K562 (cell line): ENCODE measurements around the gene MCEMP1. TPM values are rescaled to one million over a fixed set of nuclear protein-coding genes. Genes with fewer than 3 reads are reported as not detected.

Source experiments
- BCL6 ChIP-seq: fragments of 250-450 bp; sonication (Bioruptor Pico); IDR thresholded peaks from 2 replicates; pipeline ENCODE4 v1.4.0; 2020
- BHLHE40 ChIP-seq: IDR thresholded peaks from 2 replicates; pipeline ENCODE4 v1.6.1; 2011; ENCODE audit warnings: low read length, improper control_type of control experiment
- CCAR2 ChIP-seq: fragments of 200-400 bp; formaldehyde crosslinking; IDR thresholded peaks from 2 replicates; pipeline ENCODE4 v1.6.1; 2017; ENCODE audit warnings: mild to moderate bottlenecking, low read depth, low read length
- ETV1 ChIP-seq: fragments of 450-650 bp; conservative IDR thresholded peaks from 2 replicates; pipeline ENCODE4 v1.6.1; 2016; ENCODE audit warnings: missing genetic modification characterization, control low read depth, low read depth, missing compliant biosample characterization
- FOSL1 ChIP-seq: fragments of 200-800 bp; sonication (Bioruptor generic); conservative IDR thresholded peaks from 2 replicates; pipeline ENCODE4 v1.6.1; 2016; ENCODE audit warnings: missing genetic modification characterization, missing compliant biosample characterization
- FUS ChIP-seq: fragments of 200-400 bp; formaldehyde crosslinking; optimal IDR thresholded peaks from 2 replicates; pipeline ENCODE3; 2017; ENCODE audit warnings: low read depth, low read length
- GABPB1 ChIP-seq: sonication (generic); formaldehyde crosslinking; IDR thresholded peaks from 2 replicates; pipeline ENCODE4 v1.8.0; 2022; ENCODE audit warnings: mild to moderate bottlenecking, missing genetic modification reagents
- HDAC1 ChIP-seq, 2 experiments: fragments of 450-650 bp; IDR thresholded peaks; 2 replicates each; pipeline ENCODE4 v1.6.1; 2016 to 2017; ENCODE audit warnings: inconsistent platforms in 1 of 2, mild to moderate bottlenecking in 1 of 2, moderate library complexity in 1 of 2
- HDGF ChIP-seq: fragments of 450-650 bp; IDR thresholded peaks from 2 replicates; pipeline ENCODE4 v1.6.1; 2016
- MCM5 ChIP-seq: fragments of 450-650 bp; IDR thresholded peaks from 2 replicates; pipeline ENCODE4 v1.6.1; 2016; ENCODE audit warnings: low read depth
- MEF2D ChIP-seq: conservative IDR thresholded peaks from 2 replicates; pipeline ENCODE4 v1.6.1; 2016; ENCODE audit warnings: low read depth, missing genetic modification characterization, missing compliant biosample characterization
- NCOA1 ChIP-seq: fragments of 450-650 bp; IDR thresholded peaks from 2 replicates; pipeline ENCODE4 v1.6.1; 2016; ENCODE audit warnings: low read depth
- NCOA6 ChIP-seq: fragments of 450-650 bp; IDR thresholded peaks from 2 replicates; pipeline ENCODE4 v1.6.1; 2017; ENCODE audit warnings: mild to moderate bottlenecking
- NRF1 ChIP-seq, 2 experiments: fragments of 450-650 bp; IDR thresholded peaks in 1 of 2; conservative IDR thresholded peaks in 1 of 2; 2 replicates each; pipeline ENCODE4 v1.6.1; 2014; ENCODE audit warnings: mild to moderate bottlenecking in 2 of 2
- PTBP1 ChIP-seq: fragments of 200-400 bp; formaldehyde crosslinking; IDR thresholded peaks from 2 replicates; pipeline ENCODE4 v1.6.1; 2017; ENCODE audit warnings: low read depth, low read length
- PYGO2 ChIP-seq: fragments of 450-650 bp; IDR thresholded peaks from 2 replicates; pipeline ENCODE4 v1.6.1; 2016; ENCODE audit warnings: mild to moderate bottlenecking, missing genetic modification characterization, moderate library complexity, missing compliant biosample characterization
- RBM34 ChIP-seq: fragments of 200-400 bp; formaldehyde crosslinking; IDR thresholded peaks from 2 replicates; pipeline ENCODE4 v1.6.1; 2018; ENCODE audit warnings: low read length, borderline replicate concordance; ENCODE audit not compliant: insufficient read depth
- RFX1 ChIP-seq: fragments of 450-650 bp; IDR thresholded peaks from 2 replicates; pipeline ENCODE4 v1.6.1; 2016; ENCODE audit warnings: mild to moderate bottlenecking, moderate library complexity
- SAFB ChIP-seq: fragments of 200-400 bp; formaldehyde crosslinking; IDR thresholded peaks from 2 replicates; pipeline ENCODE4 v1.6.1; 2017; ENCODE audit warnings: low read depth, low read length, borderline replicate concordance
- SPI1 ChIP-seq: IDR thresholded peaks from 2 replicates; pipeline ENCODE4 v1.6.1; 2011; ENCODE audit warnings: low read depth, low read length, control low read depth, borderline replicate concordance
- TCF3 ChIP-seq: sonication (generic); formaldehyde crosslinking; IDR thresholded peaks from 2 replicates; pipeline ENCODE4 v1.4.0; 2020; ENCODE audit warnings: mild to moderate bottlenecking, missing genetic modification reagents
- TFAM ChIP-seq: fragments of 250-450 bp; sonication (Bioruptor Pico); conservative IDR thresholded peaks from 2 replicates; pipeline ENCODE4 v1.5.0; 2021; ENCODE audit warnings: mild to moderate bottlenecking, moderate library complexity
- XRCC5 ChIP-seq: fragments of 200-400 bp; formaldehyde crosslinking; IDR thresholded peaks from 2 replicates; pipeline ENCODE4 v1.6.1; 2017; ENCODE audit warnings: low read depth, mild to moderate bottlenecking, low read length
- ZBTB8A ChIP-seq: fragments of 450-650 bp; IDR thresholded peaks from 2 replicates; pipeline ENCODE4 v1.6.1; 2018; ENCODE audit warnings: mild to moderate bottlenecking, moderate library complexity; ENCODE audit not compliant: partially characterized antibody
- ZNF121 ChIP-seq: sonication (generic); formaldehyde crosslinking; conservative IDR thresholded peaks from 2 replicates; pipeline ENCODE4 v1.8.0; 2022; ENCODE audit warnings: missing genetic modification reagents
- ZNF57 ChIP-seq: fragments of 450-650 bp; formaldehyde crosslinking; IDR thresholded peaks from 2 replicates; pipeline ENCODE4 v1.4.0; 2020; ENCODE audit warnings: mild to moderate bottlenecking, moderate library complexity
- polyA plus RNA-seq, 8 experiments: library from polyadenylated mRNA; depleted of rRNA in 4 of 8; stranded (reverse) in 5 of 8; unstranded in 3 of 8; fragments of >200 nt; fragmentation: Nextera tagmentation in 2 of 8; fragmentation: Illumina TruSeq in 1 of 8; extraction: Ambion mirVana in 2 of 8; extraction: Trizol in 1 of 8; gene quantifications; 2 replicates each; pipeline versions ENCODE4 v1.2.1 to v1.2.3, GENCODE V29; 2011 to 2014; ENCODE audit warnings: inconsistent platforms in 1 of 8, missing spikeins in 1 of 8
- total RNA-seq, 7 experiments: library from RNA; depleted of rRNA in 6 of 7; stranded (reverse); fragments of >200 nt in 6 of 7; fragmentation: Illumina TruSeq in 2 of 7; extraction: Trizol in 2 of 7; gene quantifications; 2 replicates each; pipeline versions ENCODE4 v1.2.1 to v1.2.3, GENCODE V29; 2011 to 2021; ENCODE audit warnings: low replicate concordance in 1 of 7
- TF ChIP-seq, protein P1 (sequence below): fragments of 250-450 bp; sonication (Bioruptor Pico); IDR thresholded peaks from 2 replicates; pipeline ENCODE4 v1.8.0; 2021; ENCODE audit warnings: mild to moderate bottlenecking, moderate library complexity
- TF ChIP-seq, protein P2 (sequence below): fragments of 250-450 bp; sonication (Bioruptor Pico); IDR thresholded peaks from 2 replicates; pipeline ENCODE4 v1.4.0; 2020; ENCODE audit warnings: mild to moderate bottlenecking, moderate library complexity, borderline replicate concordance

Gene MCEMP1
- total and polyA plus RNA-seq, 9 of the 15 experiments (the other 6 are each of a cell fraction or from before 2014, with no cell fraction given) = 0.11 to 1.8 (median 0.51) TPM

DNA sequence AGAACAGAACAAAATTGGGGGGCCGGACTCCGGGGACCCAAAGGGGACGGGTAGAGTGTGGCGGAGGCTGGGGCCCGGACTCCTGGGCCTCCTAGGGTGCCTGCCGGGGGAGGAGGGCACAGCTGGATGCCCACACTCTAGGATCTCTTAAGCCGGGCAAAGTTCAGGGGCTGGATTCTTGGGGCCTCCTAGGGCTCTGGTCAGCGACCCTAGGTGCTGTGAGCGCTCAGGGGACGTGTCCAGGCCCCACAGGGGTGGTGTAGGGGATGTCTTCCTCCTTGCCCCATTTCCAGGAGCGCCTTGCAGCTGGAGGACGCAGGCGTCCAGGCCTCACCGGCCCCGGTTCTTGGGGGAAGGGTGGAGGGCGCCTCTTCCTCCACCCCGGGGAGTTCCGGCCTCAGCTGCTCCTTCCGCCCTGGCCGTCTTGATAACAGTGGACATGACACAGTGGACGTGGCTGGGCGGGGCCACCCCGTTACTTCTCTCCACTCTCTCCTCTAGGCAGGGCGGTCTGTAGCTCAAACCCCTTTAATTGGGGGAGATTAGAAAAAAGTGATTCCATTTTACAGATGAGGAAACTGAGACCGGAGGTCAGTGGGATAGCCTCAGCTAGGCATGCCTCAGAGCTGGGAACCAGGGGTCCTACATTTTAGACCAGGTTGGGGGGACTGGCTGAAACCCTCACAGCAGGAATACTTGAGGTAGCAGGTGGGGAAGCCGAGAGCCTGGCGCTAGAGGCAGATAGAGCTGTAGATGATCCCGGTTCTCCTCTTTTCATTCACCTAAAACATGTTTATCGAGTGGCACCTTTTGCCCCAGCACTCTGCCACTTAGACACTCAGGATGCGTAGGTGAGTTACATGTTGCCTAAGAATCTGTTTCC, 39.3 kb upstream of the MCEMP1 start (continued):
- TF ChIP-seq TFAM (CRISPR knock-in tag) (no peak), MCM5 (no peak), BHLHE40 (0 out of 2 replicates have a peak, but pooled peaks have one; percentile 4), BCL6 (CRISPR knock-in tag) (no peak), RFX1 (no peak), XRCC5 (no peak), NRF1 (conservative IDR thresholded peaks at IDR 0.05 in 1 of 2, IDR thresholded peaks at IDR 0.05 in 1 of 2) (peak in 1 of 2 experiments; percentile 31; a peak in 1 of 4 replicates), CCAR2 (no peak), NCOA1 (0 out of 2 replicates have a peak, but pooled peaks have one; percentile 68), HDAC1 (IDR thresholded peaks at IDR 0.05) (peak in 1 of 2 experiments; percentile 53; a peak in 1 of 4 replicates), SAFB (no peak), TCF3 (CRISPR knock-in tag) (peak; percentile 49), ETV1 (tag) (peak; percentile 98), HDGF (no peak), RBM34 (no peak), PYGO2 (tag) (no peak), NCOA6 (0 out of 2 replicates have a peak, but pooled peaks have one; percentile 72), ZBTB8A (no peak), FUS (no peak), ZNF57 (CRISPR knock-in tag) (no peak), FOSL1 (no peak), MEF2D (no peak), SPI1 (no peak), ZNF121 (CRISPR knock-in tag) (no peak), PTBP1 (no peak; the same call in 1 of the 2 replicates), GABPB1 (CRISPR knock-in tag) (peak; percentile 65)
- TF ChIP-seq, protein P1, sequence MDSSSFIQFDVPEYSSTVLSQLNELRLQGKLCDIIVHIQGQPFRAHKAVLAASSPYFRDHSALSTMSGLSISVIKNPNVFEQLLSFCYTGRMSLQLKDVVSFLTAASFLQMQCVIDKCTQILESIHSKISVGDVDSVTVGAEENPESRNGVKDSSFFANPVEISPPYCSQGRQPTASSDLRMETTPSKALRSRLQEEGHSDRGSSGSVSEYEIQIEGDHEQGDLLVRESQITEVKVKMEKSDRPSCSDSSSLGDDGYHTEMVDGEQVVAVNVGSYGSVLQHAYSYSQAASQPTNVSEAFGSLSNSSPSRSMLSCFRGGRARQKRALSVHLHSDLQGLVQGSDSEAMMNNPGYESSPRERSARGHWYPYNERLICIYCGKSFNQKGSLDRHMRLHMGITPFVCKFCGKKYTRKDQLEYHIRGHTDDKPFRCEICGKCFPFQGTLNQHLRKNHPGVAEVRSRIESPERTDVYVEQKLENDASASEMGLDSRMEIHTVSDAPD (CRISPR knock-in tag) = no peak
- TF ChIP-seq, protein P2, sequence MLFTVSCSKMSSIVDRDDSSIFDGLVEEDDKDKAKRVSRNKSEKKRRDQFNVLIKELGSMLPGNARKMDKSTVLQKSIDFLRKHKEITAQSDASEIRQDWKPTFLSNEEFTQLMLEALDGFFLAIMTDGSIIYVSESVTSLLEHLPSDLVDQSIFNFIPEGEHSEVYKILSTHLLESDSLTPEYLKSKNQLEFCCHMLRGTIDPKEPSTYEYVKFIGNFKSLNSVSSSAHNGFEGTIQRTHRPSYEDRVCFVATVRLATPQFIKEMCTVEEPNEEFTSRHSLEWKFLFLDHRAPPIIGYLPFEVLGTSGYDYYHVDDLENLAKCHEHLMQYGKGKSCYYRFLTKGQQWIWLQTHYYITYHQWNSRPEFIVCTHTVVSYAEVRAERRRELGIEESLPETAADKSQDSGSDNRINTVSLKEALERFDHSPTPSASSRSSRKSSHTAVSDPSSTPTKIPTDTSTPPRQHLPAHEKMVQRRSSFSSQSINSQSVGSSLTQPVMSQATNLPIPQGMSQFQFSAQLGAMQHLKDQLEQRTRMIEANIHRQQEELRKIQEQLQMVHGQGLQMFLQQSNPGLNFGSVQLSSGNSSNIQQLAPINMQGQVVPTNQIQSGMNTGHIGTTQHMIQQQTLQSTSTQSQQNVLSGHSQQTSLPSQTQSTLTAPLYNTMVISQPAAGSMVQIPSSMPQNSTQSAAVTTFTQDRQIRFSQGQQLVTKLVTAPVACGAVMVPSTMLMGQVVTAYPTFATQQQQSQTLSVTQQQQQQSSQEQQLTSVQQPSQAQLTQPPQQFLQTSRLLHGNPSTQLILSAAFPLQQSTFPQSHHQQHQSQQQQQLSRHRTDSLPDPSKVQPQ (CRISPR knock-in tag) = no peak
